GM18907 (cell line): ENCODE results near the gene FAM118A.
"Not testable (repeated sequence)": the region's sequence is repeated elsewhere in the genome, so short reads cannot be mapped to it uniquely, and the experiment has no call there.

Experiments used
- ATAC-seq: cut with Tn5 transposase; IDR thresholded peaks from one replicate; pipeline ENCODE4 v1.9.1; 2021; ENCODE audit warnings: mild to moderate bottlenecking, moderate library complexity; ENCODE audit not compliant: unreplicated experiment

FAM118A gene

DNA sequence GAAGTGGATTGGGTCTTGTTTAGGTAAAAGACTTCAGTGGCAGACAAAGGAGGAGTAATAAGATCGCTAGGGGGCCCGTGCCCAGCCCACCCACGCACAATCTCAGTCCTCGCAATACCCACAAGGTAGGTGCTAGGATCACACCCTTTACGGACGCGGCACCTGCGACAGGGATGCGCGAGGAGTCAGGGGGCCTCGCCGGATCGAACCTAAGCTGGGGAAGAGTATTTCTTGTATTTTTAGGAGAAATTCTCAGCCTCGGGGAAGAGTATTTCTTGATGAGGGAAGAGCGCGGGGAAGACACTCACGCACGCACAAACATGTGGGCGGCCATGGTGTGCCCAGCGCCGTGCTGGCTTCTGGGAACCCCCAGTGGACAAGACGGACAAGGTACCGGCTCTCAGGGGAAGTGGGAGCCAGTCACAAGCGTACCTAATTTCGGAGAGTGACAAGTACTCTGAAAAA lies 745 bp upstream of the FAM118A start:
- no peak for ATAC-seq

DNA sequence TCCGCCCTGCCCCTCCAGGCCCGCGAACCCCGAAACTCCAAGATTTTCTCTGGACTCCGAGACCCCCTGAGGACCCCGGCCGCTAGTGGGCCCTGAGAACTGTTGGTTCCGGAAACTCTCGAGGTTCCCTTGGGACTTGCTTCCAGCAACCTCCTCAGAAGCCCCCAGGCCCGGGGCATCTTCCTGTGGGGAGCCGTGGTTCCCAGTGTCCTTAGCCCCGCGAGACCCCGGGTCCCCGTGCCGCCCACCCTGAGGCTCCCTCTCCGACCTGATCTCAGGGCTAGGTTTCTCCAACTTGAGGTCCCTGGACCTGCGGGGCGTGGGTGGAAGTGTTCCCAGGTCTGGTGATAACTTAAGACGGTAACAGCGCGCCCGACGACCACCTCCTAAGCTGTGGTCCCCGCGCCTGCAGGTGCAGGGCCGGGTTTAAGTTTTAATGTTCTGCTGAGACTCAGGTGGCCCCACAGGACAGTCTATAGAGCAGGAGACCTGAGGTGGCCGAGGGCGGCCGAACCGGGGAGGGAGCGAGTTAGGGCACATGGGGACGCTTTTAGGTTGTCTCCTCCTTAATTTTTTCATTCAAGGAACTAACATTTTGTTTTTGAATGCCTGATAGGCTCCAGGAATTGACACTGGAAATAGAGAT lies 720 bp downstream of the FAM118A start:
- no peak for ATAC-seq

DNA sequence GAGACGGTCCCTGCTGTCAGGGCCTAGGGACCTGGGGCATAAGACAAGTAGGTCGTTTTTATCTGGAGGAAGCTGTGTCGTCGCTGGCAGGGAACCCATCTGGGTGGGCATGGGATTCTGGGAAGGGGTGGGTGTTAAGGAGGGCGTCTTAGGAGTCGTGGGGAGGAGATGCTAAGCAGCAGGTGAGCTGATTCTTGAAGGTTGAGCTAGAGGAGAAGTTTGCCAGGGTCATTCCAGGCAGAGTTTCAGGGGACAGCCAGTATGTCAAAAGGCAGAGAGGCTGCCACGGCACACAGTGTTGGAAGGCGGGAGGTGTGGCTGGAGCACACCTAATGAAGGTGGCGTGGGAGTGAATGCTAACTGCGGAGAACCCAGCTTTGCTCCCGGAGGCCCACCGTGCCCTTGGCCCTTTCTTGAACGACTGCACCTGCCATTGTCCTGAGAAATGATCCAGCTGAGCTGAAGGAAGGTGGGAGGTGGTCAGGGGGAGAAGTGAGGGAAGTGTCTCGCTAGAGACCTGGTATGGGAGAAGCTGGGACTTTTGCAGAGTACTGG lies 1.3 kb downstream of the FAM118A start:
- no peak for ATAC-seq

DNA sequence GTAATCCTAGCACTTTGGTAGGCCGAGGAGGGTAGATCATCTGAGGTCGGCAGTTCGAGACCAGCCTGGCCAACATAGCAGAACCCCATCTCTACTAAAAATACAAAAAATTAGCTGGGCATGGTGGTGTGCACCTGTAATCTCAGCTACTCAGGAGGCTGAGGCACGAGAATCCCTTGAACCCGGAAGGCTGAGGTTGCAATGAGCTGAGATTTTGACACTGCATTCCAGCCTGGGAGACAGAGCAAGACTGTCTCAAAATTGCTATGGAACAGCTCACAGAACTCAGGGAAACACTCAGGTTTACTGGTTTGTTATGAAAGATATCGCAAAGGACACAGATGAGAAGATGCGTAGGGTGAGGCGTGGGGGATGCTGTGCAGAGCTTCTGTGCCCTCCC lies 2.7 kb downstream of the FAM118A start:
- ATAC-seq, result no peak

DNA sequence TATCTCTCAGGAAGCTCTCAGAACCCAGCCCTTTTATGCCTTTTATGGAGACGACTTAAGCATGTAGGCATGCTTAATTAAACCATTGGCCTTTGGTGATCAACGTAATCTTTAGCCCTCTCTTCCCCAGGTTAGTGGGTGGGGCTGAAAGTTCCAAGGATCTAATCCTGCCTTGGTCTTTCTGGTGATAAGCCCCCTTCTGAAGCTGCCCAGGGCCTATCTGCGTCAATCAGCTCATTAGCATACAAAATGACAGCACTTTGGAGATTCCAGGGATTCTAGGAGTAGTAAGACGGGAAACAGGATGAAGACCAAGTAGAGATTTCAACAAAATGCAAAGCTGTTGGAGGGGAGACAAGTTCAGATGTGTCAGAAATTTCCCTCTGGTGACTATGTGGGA lies 3.1 kb downstream of the FAM118A start:
- no peak for ATAC-seq

DNA sequence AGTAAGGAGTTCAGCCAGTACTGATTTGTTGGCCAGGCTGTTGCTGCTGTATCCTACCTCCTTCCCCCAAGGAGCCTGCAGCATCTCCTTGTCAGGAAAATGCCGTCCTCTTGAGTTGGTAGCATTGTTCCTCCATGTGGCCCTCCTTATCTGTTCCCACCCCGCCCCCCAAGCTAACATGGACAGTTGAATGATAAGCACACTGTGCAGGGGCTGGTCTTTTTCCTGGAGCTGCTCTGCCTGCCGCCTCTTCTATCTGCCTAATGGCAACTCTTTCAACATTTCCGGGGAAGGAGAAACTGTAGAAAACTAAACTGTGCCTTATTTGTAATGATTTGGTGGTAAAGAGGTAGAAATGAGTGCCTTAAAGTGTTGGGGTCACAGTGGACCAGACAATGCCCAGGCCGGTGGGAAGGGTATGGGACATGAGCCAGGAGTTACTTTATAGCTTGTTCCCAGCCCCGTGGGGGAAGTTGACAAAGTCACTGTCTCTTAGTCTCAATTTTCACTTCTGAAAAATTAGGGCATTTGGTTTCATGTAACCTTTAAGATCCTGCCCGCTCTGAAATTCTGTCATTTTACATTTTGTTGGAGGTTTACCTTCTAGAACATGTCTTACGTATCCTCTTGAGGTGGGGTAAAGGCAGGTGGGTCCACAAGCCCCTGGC lies 4.5 kb downstream of the FAM118A start:
- ATAC-seq, result no peak

DNA sequence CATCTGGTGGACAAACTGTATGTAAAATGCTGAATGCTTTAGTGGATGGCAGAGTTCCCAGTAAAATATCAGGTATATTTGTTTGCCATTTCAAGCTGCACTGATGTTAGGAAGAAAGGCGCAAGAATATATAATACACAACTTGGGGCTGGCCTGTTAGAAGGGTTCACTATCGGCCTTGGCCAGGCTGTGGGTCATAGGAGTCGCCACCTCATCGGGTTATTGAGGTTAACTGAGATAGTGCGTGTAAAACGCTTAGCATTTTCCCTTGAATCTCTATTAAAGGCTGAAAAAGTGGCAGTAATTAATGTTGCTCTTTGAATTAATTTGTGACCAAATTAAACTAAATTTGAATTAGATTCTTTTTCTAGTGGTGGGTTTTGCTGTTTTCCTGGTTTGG lies 5.1 kb downstream of the FAM118A start:
- no peak for ATAC-seq

DNA sequence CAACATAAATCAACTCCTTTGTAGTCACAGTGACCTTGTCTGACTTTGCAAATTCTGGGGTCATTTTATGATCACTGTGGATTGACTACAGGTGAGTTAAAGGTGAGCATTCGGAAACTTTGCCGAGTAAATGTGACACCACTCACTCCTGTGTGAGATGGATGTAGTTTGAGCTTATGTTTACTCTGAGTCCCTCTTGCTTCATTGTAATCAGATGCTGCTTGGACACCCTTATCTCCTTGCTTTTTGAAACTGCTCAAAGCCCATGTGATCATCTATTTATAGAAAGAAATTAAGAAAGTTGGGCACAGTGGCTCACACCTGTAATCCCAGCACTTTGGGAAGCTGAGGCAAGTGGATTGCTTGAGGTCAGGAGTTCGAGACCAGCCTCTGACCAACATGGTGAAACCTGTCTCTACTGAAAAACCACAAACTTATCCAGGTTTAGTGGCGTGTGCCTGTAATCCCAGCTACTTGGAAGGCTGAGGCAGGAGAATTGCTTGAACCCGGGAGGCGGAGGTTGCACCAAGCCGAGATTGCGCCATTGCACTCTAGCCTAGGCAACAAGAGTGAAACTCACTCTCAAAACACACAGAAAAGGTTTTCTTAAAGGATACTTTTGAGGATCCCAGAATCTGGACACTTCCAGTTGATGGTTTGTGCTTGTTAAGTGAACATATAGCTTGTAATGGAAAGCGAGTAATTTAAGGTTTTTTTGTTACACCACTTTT lies 7.2 kb downstream of the FAM118A start:
- ATAC-seq, result no peak

DNA sequence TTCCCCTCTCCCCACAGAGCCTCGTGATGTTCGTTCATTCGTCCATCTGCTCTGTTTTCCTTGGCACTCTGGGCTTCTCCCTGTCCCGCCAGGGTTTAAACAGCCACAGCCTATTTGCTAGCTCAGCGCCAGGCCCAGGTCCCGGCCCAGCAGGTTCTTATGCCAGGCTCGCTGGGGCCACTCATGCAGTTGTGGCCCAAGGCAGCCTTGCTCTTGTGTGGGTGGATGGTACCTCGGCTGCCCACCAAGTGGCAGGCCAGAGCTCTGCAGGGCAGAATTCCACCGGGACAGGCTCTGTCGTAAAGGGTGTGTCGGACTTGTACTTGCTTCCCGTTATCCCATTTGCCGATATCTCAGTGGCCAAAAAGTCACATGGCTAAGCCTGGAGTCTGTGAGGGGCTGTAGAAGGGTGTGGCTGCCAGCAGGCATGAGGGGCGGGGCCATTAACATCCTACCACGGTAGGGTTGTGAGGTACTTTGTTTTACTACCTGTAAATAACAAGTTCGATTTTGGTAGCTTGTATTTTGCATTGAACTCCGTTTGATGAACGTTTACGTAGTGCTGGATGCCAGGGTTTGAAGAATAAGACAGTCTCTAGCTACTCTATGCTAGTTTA lies 7.9 kb downstream of the FAM118A start:
- ATAC-seq, result no peak

DNA sequence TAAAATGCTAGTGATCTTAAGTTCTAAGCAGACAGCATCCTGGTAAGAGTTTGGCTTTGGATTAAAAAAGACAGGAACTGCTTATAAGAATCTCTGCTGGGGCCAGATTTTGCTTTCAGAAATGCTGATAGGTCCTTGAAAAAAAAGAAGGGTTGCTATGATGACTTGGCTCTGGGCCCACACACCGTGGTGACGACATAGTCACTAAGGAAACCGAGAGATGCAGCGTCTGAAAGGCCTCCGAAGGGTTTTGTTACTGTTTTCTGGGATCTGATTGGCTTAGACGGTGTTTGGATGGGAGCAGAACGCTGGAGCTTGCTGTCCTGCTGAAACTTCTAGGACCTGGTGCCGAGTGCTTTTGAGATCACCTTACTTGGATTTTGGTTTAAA lies 8.4 kb downstream of the FAM118A start:
- ATAC-seq, result peak; percentile 61

DNA sequence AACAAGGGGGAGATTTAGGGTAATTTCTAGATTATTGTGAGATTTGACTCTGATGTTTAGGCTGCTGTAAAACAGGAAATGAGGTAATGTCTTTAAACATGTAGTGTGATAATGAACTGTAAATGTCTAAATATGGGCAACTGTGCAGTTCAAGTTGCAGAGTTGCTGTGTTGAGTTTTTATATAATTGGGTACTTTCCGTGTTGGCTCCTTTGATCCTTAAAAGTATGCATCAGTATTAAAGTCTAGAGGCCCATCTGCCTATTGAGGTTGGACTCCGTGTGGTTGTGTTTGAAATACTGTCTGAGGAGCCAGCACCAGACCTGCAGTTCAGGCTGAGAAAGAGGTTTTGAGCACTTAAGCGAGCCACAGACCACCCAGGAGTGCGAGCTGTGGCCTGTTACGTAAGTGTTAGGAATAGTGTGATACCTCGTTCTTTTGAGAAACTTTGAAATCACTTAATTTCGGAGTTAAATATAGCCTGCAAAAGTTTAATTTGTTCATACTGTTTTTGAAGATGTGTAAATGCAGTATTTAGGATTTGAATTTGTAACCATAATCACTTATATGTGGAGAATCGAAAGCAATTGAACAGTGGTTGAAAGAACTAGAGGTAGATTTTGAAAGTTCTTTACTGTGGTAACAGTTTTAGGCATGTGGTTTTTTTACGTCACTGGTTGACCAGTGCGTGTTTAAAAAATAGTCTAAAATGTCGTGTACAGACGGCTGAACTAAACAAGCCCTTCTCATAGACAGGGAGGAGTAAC lies 9.0 kb downstream of the FAM118A start:
- ATAC-seq, result peak; percentile 40

DNA sequence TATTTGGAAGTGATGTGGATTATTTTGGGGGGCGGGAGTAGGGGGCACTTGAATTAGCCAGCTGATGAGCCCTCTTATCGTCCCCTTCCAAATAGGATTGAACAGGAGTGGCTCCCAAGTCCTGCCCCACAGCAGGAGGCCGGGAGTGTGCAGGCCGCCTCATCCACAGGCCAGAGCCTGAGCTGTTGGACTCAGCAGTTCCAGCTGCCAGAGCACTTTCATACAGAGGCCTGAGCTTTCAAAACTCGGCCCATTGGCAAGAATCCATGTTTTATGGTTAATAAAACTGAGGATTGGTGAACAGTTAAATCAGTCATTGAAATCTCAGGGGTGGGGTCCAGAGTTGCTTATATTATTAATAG lies 9.6 kb downstream of the FAM118A start:
- no peak for ATAC-seq

DNA sequence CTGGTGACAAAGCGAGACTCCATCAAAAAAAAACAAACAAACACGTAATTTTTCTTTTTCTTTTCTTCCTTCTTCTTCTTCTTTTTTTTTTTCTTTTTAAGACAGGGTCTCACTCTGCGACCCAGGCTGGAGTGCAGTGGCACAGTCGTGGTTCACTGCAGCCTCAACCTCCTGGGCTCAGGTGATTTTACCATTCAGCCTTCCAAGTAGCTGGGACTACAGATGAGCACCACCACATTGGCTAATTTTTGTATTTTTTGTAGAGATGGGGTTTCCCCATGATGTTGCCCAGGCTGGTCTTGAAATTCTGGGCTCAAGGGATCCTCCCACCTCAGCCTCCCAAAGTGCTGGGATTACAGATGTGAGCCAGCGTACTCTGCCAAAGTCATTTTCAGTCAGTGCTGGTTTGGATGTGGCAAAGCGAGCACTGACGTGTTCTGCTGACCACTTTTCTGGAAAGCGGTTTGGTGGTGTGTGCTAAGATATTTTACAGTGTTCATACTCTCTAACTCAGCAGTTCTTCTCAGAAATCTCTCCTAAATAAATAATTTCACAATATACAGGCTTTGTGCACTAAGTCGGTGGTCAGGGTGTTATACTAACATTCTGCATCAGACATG lies 10.7 kb downstream of the FAM118A start:
- no peak for ATAC-seq

DNA sequence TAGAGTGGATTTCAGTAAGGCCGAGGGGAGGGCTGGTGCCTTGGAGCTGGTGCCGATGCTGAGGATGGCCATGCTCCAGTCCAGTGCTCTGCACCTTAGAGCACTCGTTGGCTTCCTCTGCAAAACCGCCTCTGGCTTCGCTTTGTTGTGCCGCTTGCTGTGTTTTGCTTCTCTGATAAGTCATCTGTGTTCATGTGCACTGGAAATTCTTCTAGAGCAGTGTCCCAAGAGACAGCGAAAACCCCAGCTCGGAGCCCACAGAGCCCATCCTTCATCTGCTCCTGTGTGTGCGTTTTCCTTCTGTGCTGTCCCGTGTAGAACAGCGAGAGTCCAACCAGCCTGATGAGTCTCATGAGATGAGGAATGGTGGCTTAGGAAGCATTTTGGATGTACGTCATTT lies 12.1 kb downstream of the FAM118A start:
- no peak for ATAC-seq

DNA sequence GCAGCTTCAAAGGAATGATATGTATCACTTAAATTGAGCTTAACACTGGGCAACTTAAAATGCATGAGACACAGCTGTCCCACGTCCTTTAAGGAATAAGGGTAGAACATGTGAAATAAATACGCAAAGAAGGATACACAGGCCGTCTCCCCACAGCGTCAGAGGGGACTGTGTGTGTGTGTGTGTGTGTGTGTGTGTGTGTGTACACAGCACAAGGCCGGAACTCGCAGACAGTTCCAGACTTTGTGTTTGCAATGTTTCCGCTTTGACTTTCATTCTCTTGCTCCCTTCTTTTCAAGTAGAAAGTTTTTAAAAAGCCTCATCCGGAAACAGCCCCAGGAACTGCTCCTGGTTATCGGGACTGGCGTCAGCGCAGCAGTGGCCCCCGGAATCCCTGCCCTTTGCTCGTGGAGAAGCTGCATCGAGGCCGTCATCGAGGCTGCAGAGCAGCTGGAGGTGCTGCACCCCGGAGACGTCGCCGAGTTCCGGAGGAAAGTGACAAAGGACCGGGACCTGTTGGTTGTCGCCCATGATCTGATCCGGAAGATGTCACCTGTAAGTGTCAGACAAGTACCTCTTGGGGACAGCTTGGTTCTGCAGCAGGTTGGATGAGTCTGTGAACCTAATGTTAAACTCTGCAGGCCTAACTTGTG lies 13.3 kb downstream of the FAM118A start:
- ATAC-seq, result no peak

DNA sequence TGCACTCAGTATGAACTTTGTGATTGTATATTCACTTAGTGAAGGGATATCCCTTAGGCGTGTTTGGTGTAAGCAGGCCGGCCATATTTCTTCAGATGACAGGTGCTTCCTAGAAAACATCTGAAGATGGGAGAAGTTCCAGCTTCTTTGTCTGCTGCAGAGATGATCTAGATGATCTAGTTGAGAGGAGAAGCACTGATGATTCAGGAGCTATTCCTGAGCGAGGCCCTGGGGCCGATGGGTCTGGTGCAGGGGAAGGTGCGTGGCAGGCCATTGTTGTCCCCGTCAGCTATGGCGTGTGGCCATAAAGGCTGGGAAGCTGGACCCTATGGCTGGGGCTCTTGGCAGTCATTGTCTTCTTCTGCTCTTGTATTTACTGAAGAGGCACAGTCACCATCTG lies 14.0 kb downstream of the FAM118A start:
- no peak for ATAC-seq

DNA sequence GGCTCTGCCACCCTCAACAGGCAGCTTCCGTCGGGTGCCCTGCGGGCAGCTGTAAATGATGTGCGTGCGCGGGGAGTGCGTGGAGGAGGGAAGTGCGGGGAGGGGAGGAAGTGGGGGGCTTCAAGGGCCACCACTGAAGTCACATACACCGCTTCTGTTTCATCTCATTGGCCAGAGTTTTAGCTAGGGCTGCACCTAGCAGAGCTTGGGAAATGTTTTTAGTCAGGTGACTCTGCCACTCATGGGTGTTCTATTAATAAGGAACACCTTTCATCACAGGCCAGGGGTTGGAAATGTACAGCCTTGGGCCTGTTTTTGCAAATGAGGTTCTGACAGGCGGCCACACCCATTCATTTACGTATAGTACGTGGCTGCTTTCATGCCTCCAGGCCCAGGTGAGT lies 14.6 kb downstream of the FAM118A start:
- no peak for ATAC-seq

DNA sequence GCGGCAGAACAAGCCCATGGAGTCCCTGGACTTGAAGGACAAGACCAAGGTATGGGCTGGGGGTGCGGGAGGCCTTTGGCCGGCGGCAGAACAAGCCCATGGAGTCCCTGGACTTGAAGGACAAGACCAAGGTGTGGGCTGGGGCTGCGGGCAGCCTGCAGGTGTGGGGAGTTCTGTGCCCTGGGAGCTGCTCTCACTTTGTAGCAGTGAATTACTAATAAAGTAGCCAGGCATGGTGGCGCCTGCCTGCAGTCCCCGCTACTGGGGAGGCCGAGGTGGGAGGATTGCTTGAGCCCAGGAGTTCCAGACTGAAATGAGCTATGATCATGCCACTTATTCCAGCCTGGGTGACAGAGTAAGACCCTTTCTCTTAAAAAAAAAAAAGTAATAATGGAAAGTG lies 18.5 kb downstream of the FAM118A start:
- ATAC-seq, result not testable (repeated sequence)

DNA sequence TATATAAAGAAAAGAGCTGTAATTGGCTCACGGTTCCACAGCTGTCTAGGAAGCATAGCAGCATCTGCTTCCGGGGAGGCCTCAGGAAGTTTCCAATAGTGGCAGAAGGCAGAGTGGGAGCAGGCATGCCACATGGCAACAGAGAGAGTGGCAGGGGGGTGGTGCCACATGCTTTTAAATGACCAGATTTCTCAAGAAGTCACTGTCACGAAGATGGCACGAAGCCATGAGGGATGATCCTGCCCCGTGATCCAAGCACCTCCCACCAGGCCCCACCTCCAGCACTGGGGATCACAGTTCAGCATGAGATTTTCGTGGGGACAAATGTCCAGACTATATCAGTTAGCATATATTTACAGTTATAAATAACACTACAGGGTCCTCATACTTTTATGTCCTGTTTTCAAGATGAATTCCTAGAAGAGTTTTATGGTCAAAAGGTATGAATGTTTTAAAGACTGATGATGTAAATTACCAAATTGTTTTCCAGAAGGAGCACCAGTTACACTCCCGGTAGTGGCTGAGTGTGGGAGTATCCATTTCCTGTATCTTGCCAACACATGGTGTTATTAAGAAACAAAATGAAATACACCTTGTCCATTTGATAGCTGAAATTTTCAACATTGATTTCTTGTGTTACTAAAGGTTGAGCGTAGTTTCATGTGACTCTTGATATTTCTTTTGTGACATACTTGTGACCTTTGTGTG lies 19.2 kb downstream of the FAM118A start:
- no peak for ATAC-seq
